ENCODE measurements around the gene PGC. TPM values are rescaled to one million over a fixed set of nuclear protein-coding genes. Genes with fewer than 3 reads are reported as not detected.

The PGC gene
- total and polyA plus RNA-seq, 9 of the 15 experiments (the other 6 are each of a cell fraction or from before 2014, with no cell fraction given) = 0.17 to 0.40 TPM; not detected in 7

GRCh38 chr6:41779788-41780550 lies 32.8 kb upstream of the PGC start, which contains the start of gene FRS3 (continued):
- TF ChIP-seq GMEB1 (CRISPR knock-in tag; IDR thresholded peaks at IDR 0.05) = peak; percentile 65
- TF ChIP-seq HBP1 (CRISPR knock-in tag; IDR thresholded peaks at IDR 0.05) = peak; percentile 68; the same call in 1 of the 2 replicates
- no peak for TF ChIP-seq HEY1 (CRISPR knock-in tag; IDR thresholded peaks at IDR 0.05; ENCODE audit: borderline replicate concordance)
- peak; percentile 54 for TF ChIP-seq TCF3 (CRISPR knock-in tag; IDR thresholded peaks at IDR 0.05)
- TF ChIP-seq TARDBP (IDR thresholded peaks at IDR 0.05) = no peak
- peak; percentile 86 for TF ChIP-seq MYC (IDR thresholded peaks at IDR 0.05; ENCODE audit: low read depth, low read length)
- no peak for TF ChIP-seq MYC (CRISPR knock-in tag; IDR thresholded peaks at IDR 0.05; ENCODE audit: borderline replicate concordance, low read depth)
- peak; percentile 97 to 99 for TF ChIP-seq MAZ (CRISPR knock-in tag; conservative IDR thresholded peaks at IDR 0.05 in 1 of 2, IDR thresholded peaks at IDR 0.05 in 1 of 2)
- peak; percentile 39 for TF ChIP-seq SUPT5H (IDR thresholded peaks at IDR 0.05)
- TF ChIP-seq POLR2G (IDR thresholded peaks at IDR 0.05; ENCODE audit: low read depth, low read length) = peak; percentile 75
- 0 out of 2 replicates have a peak, but pooled peaks have one; percentile 52 for TF ChIP-seq ZBTB2 (IDR thresholded peaks at IDR 0.05)
- TF ChIP-seq ZMIZ1 (IDR thresholded peaks at IDR 0.05; ENCODE audit: low read depth in 2 of 2, low read length in 2 of 2) = 0 out of 4 replicates have a peak, but pooled peaks of 1 of the 2 experiments have one; percentile 60
- 0 out of 3 replicates have a peak, but pooled peaks of 1 of the 2 experiments have one; percentile 42 for TF ChIP-seq CBX3 (IDR thresholded peaks at IDR 0.05; ENCODE audit: borderline replicate concordance in 1 of 2, low read length in 2 of 2)
